T47D (cell line): ENCODE data around the gene VDAC2.

Source experiments
- DNase-seq, 2 experiments: peaks; one replicate each; pipeline versions ENCODE4 v3.0.0 to v3.0.0-alpha.2; 2011 to 2012; ENCODE audit warnings: low read depth in 1 of 2, low spot score in 1 of 2
- JUND ChIP-seq: IDR thresholded peaks from 2 replicates; pipeline ENCODE4 v1.6.1; 2012; ENCODE audit warnings: low read depth
- in situ Hi-C: cut with HindIII; loops from 2 replicates; pipeline ENCODE4 v1.10.0; 2016; ENCODE audit warnings: low sequenced_read_pairs, low pct_unique_long_range_greater_than_20kb

The VDAC2 gene

GRCh38 chr10:75239096-75239790 lies 28.6 kb downstream of the VDAC2 start:
- in situ Hi-C loops, result no loop called here
- no peak for DNase-seq
- TF ChIP-seq JUND, result no peak

- no peak for TF ChIP-seq JUND
- in situ Hi-C loops, result no loop called here
- DNase-seq, result no peak
These were observed 29.9 kb downstream of the VDAC2 start for GRCh38 chr10:75240329-75241076.

GRCh38 chr10:75243426-75243825 lies 32.8 kb downstream of the VDAC2 start:
- in situ Hi-C loops, result no loop called here
- TF ChIP-seq JUND, result no peak
- DNase-seq, result no peak

- no peak for TF ChIP-seq JUND
- peak in 1 of 2 experiments; percentile 92 for DNase-seq
- in situ Hi-C loops, result no loop called here
These were observed 34.1 kb downstream of the VDAC2 start for GRCh38 chr10:75244487-75245353.

DNA sequence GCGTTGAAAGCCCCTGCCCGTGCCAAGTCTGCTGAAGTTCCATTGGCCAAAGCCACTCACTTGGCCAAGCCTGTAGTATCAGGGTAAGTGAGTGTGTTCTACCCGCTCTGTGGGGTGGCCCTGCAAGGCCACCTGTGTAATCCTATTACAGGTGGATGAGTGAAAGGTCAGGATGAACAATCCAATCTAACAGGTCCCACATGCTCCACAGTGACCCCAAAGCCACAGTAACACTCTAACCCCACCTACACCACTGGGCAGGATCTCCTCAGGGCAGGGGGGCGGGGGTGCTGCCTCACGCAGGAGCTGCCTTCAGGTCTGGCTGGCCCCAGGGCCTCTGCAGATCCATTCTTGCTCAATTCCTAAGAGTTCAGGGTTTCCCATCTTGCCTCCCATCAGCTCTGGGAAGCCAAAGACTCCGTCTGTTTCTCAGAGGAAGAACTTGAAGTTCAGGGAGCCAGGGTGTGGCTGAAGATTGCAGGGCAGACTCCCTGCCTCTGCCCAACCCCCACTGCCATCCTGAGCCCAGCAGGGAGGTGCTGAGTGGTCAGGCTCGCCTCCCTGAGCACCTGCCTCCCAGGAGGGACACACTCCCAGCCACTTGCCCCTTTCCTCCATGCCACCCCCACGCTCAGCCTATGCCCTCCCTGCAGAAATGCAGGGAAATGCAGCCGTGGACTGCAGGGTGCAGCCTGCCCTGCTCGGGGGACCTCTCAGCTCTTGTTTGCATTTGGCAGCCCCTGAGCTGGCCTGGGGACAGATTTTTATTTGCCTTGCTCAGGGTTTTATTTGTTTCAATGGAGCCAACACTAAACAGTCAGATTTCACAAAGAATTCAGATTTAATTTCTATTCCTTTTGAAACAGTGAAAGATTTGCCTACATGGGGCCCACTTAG lies 35.0 kb downstream of the VDAC2 start:
- no peak for TF ChIP-seq JUND
- in situ Hi-C loops, result no loop called here
- peak in 1 of 2 experiments; percentile 95 for DNase-seq

DNA sequence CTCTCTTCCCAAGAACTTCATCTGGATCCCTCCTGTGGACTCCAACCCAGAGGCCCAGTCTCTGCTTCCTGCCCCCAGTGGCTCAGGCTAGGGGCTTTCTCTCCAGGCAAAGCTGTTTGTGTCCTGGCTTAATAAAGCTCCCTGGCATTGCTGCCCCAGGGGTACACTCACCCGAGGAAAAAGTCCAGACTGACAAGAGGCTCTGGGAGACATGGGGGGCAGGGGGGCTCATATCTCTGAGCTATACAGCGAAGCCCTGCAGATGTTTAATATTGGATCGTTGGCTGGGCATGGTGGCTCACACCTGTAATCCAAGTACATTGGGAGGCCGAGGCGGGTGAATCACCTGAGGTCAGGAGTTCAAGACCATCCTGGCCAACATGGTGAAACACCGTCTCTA lies 35.9 kb downstream of the VDAC2 start:
- in situ Hi-C loops, result no loop called here
- DNase-seq, result no peak
- TF ChIP-seq JUND, result no peak

DNA sequence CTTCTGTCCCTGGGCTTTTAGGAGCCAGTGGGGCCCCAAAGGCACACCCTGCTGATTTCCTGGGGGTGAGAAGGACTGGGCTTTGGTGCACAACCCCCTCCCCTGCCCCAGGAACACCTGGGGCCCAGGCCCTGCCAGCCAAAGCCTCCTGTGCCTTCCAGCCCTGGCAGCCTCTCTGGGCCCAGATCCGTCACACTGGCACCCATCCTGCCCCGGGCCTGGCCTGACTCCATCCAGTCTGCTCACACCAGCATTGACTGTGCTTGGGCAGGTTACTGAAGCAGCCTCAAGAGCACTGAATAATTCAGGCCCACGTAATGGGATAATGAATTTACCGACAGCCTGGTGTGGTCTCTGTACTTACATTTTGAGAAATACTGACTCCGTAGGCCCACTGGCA lies 37.2 kb downstream of the VDAC2 start:
- in situ Hi-C loops, result no loop called here
- no peak for TF ChIP-seq JUND

DNA sequence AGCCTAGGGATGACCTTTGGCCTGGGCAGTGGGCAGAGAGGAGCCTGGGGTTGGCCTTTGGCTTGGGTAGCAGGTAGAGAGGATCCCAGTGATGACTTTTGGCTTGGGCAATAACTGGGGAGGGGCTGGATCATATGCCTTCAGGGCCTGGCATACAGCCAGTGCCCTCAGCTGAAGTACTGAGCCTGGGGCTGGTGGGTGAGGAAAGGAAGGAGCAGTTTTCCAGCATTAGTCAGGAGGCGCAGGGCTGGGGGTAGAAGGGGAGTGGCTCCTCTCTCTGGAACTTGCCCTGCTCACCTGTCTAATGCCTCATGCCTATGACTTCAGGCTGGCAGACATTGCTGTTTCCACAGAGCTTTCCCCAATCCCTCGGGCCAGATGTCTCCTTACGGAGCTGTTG lies 40.3 kb downstream of the VDAC2 start:
- no peak for DNase-seq
- in situ Hi-C loops, result no loop called here
- no peak for TF ChIP-seq JUND

More for the DNA sequence above, 37.2 kb downstream of the VDAC2 start:
- DNase-seq, result no peak

- no peak for DNase-seq
- TF ChIP-seq JUND, result no peak
- in situ Hi-C loops, result no loop called here
These were observed 43.0 kb downstream of the VDAC2 start for GRCh38 chr10:75253281-75254220.

DNA sequence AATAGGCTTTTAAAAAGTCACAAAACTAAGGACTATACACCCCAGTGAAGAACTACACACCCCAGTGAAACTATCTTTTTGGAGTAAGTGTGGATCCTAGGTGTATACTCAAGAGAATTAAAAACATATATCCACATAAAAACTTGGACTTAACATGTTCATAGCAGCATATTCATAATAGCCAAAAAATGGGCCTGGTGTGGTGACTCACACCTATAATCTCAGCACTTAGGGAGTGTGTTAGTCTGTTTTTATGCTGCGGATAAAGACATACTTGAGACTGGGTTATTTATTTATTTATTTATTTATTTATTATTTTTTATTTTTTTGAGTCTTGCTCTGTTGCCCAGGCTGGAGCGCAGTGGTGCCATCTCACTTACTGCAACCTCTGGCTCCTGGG lies 44.1 kb downstream of the VDAC2 start:
- in situ Hi-C loops, result no loop called here
- DNase-seq, result no peak
- TF ChIP-seq JUND, result no peak

GRCh38 chr10:75260990-75261389 lies 50.4 kb downstream of the VDAC2 start:
- no peak for TF ChIP-seq JUND
- in situ Hi-C loops, result no loop called here
- DNase-seq, result no peak
